NCI-H1105 treated with DMSO at 0.1 percent for 48 hours (cell line): ENCODE data around the gene RAD51D.
"Not testable (repeated sequence)": the region's sequence is repeated elsewhere in the genome, so short reads cannot be mapped to it uniquely, and the experiment has no call there.

Experiments used
- DNase-seq: peaks from one replicate; lab custom pipeline; 2025; lab: John Stamatoyannopoulos, UW

RAD51D gene

GRCh38 chr17:35090707-35091106, 29.0 kb downstream of the RAD51D start:
- not testable (repeated sequence) for DNase-seq

DNA sequence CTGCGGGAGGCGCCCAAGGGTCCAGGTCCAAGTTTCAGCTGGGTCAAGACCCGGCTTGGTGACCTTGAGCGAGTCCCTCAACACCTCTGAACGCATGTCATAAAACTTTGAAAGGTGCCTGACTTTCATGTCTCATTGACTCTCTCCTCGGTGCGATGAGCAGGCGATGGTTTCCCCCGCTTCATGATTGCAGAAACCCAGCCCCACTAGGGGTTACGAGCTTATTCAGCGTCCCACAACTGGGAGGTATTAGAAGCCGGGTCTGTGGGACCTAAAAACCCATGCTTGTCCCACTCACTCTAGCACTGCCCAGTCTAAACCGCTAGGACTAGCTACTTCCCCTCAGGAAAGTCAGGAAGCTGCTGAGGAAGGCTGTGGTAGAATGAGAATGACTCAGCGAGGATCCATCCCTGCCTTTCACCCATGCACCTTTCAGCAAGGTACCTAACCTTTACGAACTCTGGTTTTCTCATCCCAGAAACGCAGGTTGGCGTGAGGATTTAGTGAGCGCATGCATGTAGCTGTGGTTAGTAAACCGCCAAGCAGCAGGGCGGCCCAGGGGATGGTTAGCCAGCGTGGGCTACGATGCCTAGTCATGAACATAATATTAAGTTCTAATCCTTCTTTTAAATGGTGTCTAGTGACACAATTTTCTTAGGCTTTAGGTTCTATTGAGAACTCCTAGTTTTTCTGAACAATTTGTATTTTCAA, 29.9 kb downstream of the RAD51D start:
- no peak for DNase-seq

GRCh38 chr17:35088881-35089585, 30.6 kb downstream of the RAD51D start:
- DNase-seq, result peak; percentile 76

GRCh38 chr17:35088356-35088880, 31.2 kb downstream of the RAD51D start:
- DNase-seq, result peak; percentile 13

DNA sequence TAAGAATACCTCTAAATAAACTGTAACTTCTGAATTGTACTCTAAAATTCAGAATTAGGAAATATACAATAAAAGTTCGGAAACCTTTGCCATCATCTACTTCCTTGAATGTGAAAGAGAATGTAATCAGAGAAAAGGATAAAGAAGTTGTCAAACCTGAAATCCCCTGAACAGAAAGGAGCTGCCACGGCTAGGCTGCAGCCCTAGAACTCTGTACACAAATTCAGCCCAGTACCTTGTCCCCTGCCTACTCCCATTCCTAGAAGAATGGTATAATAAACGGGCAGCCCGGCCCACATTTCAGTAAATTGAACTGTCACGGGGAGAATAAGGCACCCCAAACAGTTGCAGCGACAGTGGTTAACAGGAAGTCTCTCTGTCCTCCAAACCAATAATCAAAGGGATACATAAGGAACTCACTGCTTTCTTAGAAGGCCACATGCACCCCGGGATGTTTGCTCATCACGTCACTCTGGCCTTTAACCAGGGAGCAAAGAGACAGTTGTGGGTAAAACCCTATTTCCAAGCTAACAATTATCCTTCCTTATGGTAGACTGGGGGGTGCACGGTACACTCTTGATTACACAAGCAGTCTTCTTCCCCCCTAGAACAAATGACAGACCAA, 31.8 kb downstream of the RAD51D start:
- no peak for DNase-seq

DNA sequence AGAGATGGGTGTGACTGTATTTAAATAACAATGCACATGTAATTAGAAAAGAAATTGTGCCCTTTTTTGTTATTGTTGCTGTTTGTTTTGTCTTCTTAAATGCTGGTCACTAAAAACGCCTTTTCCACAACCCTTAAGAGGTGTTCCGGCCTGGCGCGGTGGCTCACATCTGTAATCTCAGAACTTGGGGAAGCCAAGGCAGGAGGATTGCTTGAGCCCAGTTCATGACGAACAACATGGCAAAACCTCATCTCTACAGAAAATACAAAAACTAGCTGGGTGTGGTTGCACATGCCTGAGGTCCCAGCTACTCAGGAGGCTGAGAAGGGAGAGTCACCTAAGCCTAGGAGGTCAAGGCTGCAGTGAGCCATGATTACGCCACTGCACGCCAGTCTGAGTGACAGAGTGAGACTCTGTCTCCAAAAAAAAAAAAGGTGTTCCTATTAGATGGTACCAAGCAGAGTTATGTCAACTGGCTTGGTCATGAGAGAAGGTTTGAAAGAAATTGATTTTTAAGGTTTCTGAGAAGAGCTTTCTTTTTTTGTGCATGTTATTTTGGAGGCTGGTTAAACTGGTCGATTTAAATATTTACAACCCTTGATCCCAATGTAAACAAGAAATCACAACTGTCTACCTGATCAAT, 32.6 kb downstream of the RAD51D start:
- DNase-seq, result no peak

- no peak for DNase-seq
Observed at GRCh38 chr17:35086164-35086563, 33.5 kb downstream of the RAD51D start.

DNA sequence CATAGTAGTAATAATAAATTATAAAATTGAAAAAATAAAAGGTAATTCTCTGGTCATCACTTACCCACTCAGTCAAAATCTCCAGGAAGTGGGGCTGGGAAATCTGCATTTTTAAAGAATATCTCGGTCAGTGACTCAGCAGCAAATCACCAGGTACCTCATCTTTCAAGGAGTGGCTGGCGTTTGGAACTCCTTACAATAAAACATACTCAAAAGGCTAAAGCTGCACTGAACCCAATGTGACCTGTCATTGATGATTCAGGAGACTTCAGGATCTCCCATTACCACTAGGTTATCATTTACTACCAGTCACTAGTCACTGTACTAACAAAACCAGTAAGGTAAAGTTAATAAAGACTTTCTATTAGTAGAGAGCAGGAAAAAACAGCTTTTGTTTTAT, 34.7 kb downstream of the RAD51D start:
- no peak for DNase-seq

- DNase-seq, result no peak
Observed at GRCh38 chr17:35083071-35083470, 36.6 kb downstream of the RAD51D start.

- DNase-seq, result peak; percentile 91
Observed at GRCh38 chr17:35082073-35082657, 37.5 kb downstream of the RAD51D start.

DNA sequence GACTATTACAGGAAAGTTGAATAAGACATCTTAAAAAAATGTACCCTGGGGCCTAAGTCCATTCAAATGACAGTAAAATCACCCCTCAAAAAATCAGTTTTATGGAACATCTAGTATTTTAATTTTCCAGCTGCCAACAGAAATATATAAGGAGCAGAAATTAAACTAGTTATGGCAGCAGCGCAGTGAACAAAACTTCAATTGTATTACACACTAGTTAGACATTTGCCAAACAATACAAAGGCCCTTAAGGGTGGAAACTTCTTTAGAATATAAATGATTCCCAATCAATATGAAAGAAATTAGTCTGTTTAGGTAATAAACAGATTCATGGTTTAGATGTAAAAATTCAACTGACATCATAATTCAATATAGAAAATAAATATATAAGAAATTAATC, 38.0 kb downstream of the RAD51D start:
- no peak for DNase-seq

DNA sequence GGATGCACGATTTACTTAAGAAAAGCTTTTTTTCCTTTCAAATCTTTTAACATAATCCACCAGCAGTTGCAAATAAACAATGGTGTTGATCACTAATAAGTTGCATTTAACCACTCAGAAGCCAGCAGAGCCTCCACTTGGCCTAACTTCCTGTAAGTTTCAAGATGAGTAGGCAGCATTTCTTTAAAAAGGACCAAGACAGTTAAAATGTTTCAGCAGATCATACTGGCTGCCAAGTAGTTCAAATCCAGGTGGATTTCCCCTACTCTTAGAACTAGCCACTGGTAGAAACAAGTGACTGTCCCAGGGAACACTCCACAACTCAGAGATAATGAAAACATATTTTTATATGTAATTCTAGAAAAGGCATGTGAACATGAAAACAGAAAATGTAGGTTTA, 39.1 kb downstream of the RAD51D start:
- no peak for DNase-seq

DNA sequence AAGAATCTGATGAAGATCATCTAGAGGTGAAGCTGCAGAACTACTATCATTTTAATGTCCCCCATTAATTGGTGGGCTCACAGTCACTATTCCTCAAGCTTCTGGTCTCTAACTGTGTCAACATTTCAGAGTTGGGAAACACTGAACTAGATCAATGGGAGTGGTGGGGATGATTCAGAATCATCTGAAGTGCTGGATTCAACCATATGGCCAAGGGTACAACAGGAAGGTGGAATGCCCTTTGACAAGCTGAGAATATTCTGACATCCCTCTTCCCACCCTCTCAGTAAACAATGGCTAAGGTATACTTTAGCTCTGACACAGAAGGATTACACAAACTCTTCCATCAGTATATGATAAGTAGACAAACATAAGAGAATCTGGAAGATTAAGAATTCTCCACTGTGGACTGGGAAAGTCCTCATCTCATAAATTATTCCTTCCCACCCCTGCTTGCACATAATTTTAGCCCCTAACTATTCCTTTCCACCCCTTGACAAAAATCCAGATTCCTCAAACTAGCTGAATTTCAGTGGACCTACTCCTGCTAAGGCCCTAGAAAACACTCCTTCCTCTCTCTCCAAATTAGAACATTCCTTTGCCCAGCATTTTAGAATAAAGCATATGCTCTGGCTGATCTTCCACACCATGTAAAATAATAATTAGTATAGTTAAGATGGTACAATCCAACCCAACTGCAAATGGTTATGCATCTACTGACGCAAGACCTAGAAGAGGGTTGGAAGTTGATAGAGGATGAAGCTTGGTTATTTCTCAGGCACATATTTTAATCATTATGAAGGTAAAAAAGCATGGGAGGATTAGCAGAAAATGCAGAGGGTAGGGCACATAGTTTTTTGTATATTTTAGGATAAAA, 39.9 kb downstream of the RAD51D start:
- DNase-seq, result no peak

GRCh38 chr17:35076874-35077273, 42.8 kb downstream of the RAD51D start:
- no peak for DNase-seq

GRCh38 chr17:35074711-35075707, 44.7 kb downstream of the RAD51D start:
- no peak for DNase-seq

- no peak for DNase-seq
Observed at GRCh38 chr17:35073991-35074627, 45.6 kb downstream of the RAD51D start.

DNA sequence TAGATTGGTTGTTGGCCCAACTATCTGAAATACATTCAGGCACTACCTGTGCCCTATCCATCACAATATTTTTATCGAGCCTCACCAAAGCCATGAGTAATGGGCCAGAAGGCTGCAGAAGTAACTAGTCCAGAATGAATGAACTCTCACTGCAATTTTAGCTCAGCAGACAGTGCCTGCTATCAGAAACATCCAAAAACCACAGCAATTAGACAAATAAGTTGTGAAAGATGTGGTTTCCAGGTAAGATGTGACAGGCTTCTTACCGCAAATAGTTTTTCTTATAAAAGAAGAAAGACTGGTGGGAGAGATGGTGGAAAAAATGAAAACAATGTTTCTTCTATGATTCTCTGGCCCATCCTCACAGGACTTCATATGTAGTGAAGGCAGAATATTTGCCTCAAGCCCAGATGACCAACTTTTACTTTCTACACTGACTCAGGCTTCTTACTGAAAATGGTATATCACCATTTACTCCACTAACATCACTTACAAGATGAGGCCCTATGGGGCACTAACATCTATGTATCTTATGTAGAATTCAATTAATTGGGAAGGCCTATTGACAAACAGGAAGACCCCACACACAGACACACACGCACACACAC, 46.4 kb downstream of the RAD51D start:
- DNase-seq, result no peak

- no peak for DNase-seq
Observed at GRCh38 chr17:35069311-35069710, 50.3 kb downstream of the RAD51D start.

- DNase-seq, result no peak
Observed at GRCh38 chr17:35068249-35068648, 51.4 kb downstream of the RAD51D start.
